ENCODE measurements around the gene AHNAK.
"Not testable (repeated sequence)": the region's sequence is repeated elsewhere in the genome, so short reads cannot be mapped to it uniquely, and the experiment has no call there.

The AHNAK gene

GRCh38 chr11:62550478-62550877, 3.9 kb upstream of the AHNAK start:
- DNase-seq (ENCODE audit: low read depth, low spot score), result not testable (repeated sequence)

GRCh38 chr11:62548545-62549335, 2.1 kb upstream of the AHNAK start:
- no peak for DNase-seq (ENCODE audit: low read depth, low spot score)

- DNase-seq (ENCODE audit: low read depth, low spot score), result peak; percentile 49
Measured at GRCh38 chr11:62547691-62548281, 1.2 kb upstream of the AHNAK start.

GRCh38 chr11:62546929-62547625, 471 bp upstream of the AHNAK start:
- DNase-seq (ENCODE audit: low read depth, low spot score), result peak; percentile 81

- DNase-seq (ENCODE audit: low read depth, low spot score), result peak; percentile 94
Measured at GRCh38 chr11:62545437-62546243, 966 bp downstream of the AHNAK start.

GRCh38 chr11:62544581-62545436, 1.8 kb downstream of the AHNAK start:
- DNase-seq (ENCODE audit: low read depth, low spot score), result peak; percentile 33

- no peak for DNase-seq (ENCODE audit: low read depth, low spot score)
Measured at GRCh38 chr11:62543680-62544444, 2.7 kb downstream of the AHNAK start.

- peak; percentile 96 for DNase-seq (ENCODE audit: low read depth, low spot score)
Measured at GRCh38 chr11:62542750-62543567, 3.6 kb downstream of the AHNAK start.

- DNase-seq (ENCODE audit: low read depth, low spot score), result no peak
Measured at GRCh38 chr11:62542111-62542745, 4.4 kb downstream of the AHNAK start.

- no peak for DNase-seq (ENCODE audit: low read depth, low spot score)
Measured at GRCh38 chr11:62540804-62541701, 5.6 kb downstream of the AHNAK start.

GRCh38 chr11:62539238-62539925, 7.2 kb downstream of the AHNAK start:
- no peak for DNase-seq (ENCODE audit: low read depth, low spot score)

GRCh38 chr11:62538470-62539237, 8.0 kb downstream of the AHNAK start:
- DNase-seq (ENCODE audit: low read depth, low spot score), result no peak

- DNase-seq (ENCODE audit: low read depth, low spot score), result no peak
Measured at GRCh38 chr11:62536301-62536957, 10.2 kb downstream of the AHNAK start.

- no peak for DNase-seq (ENCODE audit: low read depth, low spot score)
Measured at GRCh38 chr11:62535802-62536201, 10.8 kb downstream of the AHNAK start.

- DNase-seq (ENCODE audit: low read depth, low spot score), result no peak
Measured at GRCh38 chr11:62534779-62535545, 11.6 kb downstream of the AHNAK start.
